ENCODE measurements around the gene CPM. TPM values are rescaled to one million over a fixed set of nuclear protein-coding genes. Genes with fewer than 3 reads are reported as not detected.

CPM gene
- polyA plus RNA-seq, 3 donors = 8.4 to 32.4 (median 26.2) TPM

GRCh38 chr12:68924546-68924945 is 8.4 kb downstream of the CPM start:
- intact Hi-C loops (cut with micrococcal nuclease) = no loop called here
- TF ChIP-seq CTCF (IDR thresholded peaks at IDR 0.05) = no peak
- Histone ChIP-seq H3K9ac (ENCODE audit: insufficient read depth, low read length, poor library complexity, severe bottlenecking) (no peak overlapping the region), H3K27ac (ENCODE audit: low read depth in 1 of 2, low read length in 2 of 2) (no peak overlapping the region), H2AFZ (ENCODE audit: insufficient read depth, low read depth, low read length, poor library complexity, severe bottlenecking) (no peak overlapping the region), H3K4me2 (replicated peaks; ENCODE audit: extremely low read depth, low read length, poor library complexity, severe bottlenecking) (no peak overlapping the region), H3K4me3 (replicated peaks in 1 of 3; ENCODE audit: low read depth in 2 of 3, low read length in 3 of 3) (no peak overlapping the region), H4K20me1 (ENCODE audit: insufficient read depth, low read length) (no peaks in the 10 kb centered on the region), H3K9me3 (replicated peaks in 1 of 2; ENCODE audit: control insufficient read depth in 1 of 2, insufficient read depth in 1 of 2, low read length in 2 of 2) (no peaks in the 10 kb centered on the region), H3K4me1 (ENCODE audit: control insufficient read depth in 1 of 2, insufficient read depth in 2 of 2, low read length in 2 of 2) (no peaks in the 10 kb centered on the region), H3K27me3 (ENCODE audit: control insufficient read depth in 2 of 2, insufficient read depth in 2 of 2, low read length in 2 of 2) (no peaks in the 10 kb centered on the region), H3K79me2 (ENCODE audit: insufficient read depth, low read length) (peaks cover 17% of the 10 kb centered on the region), H3K36me3 (replicated peaks in 1 of 2; ENCODE audit: control insufficient read depth in 1 of 2, insufficient read depth in 2 of 2, low read length in 2 of 2) (no peaks in the 10 kb centered on the region)
- no peak for DNase-seq
- Mint-ChIP-seq H3K4me3 (no peak overlapping the region), H3K27me3 (ENCODE audit: low read depth in 3 of 3) (peaks cover 0 to 1% (median 0%) of the 10 kb centered on the region in 3 donors), H3K4me1 (no peaks in the 10 kb centered on the region), H3K9me3 (peaks cover 0 to 6% (median 2%) of the 10 kb centered on the region in 7 donors), H3K36me3 (peaks cover 27 to 28% of the 10 kb centered on the region in 2 donors), H3K27ac (no peak overlapping the region)
- WGBS (ENCODE audit: insufficient coverage) = no CpG with 5 or more reads among the region's 4 CpGs

DNA sequence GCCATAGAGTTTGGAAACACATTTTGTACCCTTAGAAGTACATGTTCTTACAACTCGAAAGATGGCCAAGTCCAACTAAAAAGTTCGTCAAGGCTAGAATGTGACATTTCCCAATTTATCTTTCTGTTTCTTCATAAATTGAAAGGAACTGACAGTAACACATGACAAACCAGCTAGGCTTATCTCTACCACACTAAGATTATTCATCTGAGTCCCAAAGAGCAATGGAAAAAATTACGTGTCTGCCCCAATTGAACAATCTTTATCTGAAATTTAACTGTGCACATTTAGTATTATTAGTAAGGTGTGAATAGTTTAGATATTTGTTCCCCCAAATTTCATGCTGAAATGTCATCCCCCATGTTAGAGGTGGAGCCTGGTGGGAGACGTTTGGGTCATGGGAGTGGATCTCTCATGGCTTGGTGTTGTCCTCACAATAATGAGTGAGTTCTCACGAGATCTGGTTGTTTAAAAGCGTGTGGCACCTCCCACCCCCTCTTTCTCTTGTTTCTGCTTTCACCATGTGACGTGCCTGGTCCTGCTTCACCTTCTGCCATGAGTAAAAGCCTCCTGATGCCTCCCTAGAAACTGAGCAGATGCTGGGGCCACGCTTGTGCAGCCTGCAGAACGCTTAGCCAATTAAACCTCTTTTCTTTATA is 13.3 kb downstream of the CPM start:
- Mint-ChIP-seq H3K36me3 (peaks cover 20% of the 10 kb centered on the region in 2 donors), H3K27me3 (ENCODE audit: low read depth in 3 of 3) (peaks cover 0 to 1% (median 0%) of the 10 kb centered on the region in 3 donors), H3K4me3 (no peak overlapping the region), H3K27ac (peak overlapping the region in 1 of 7 donors; percentile 8), H3K9me3 (peaks cover 0 to 2% (median 0%) of the 10 kb centered on the region in 7 donors), H3K4me1 (peaks cover 7% of the 10 kb centered on the region)
- H2AFZ ChIP-seq (ENCODE audit: insufficient read depth, low read depth, low read length, poor library complexity, severe bottlenecking) = no peak overlapping the region
- H3K27me3 ChIP-seq (ENCODE audit: control insufficient read depth in 2 of 2, insufficient read depth in 2 of 2, low read length in 2 of 2) = no peaks in the 10 kb centered on the region
- intact Hi-C loops (cut with micrococcal nuclease) = no loop called here
- H3K36me3 ChIP-seq (replicated peaks in 1 of 2; ENCODE audit: control insufficient read depth in 1 of 2, insufficient read depth in 2 of 2, low read length in 2 of 2) = no peaks in the 10 kb centered on the region
- no peak overlapping the region for H3K27ac ChIP-seq (ENCODE audit: low read depth in 1 of 2, low read length in 2 of 2)
- no peak overlapping the region for H3K4me2 ChIP-seq (replicated peaks; ENCODE audit: extremely low read depth, low read length, poor library complexity, severe bottlenecking)
- no peaks in the 10 kb centered on the region for H3K9me3 ChIP-seq (replicated peaks in 1 of 2; ENCODE audit: control insufficient read depth in 1 of 2, insufficient read depth in 1 of 2, low read length in 2 of 2)
- 97% methylated on average over 4 of the region's 9 CpGs for WGBS (ENCODE audit: insufficient coverage)
- no peaks in the 10 kb centered on the region for H4K20me1 ChIP-seq (ENCODE audit: insufficient read depth, low read length)
- H3K4me1 ChIP-seq (ENCODE audit: control insufficient read depth in 1 of 2, insufficient read depth in 2 of 2, low read length in 2 of 2) = peaks cover 3 to 4% of the 10 kb centered on the region in 2 donors
- no peak overlapping the region for H3K9ac ChIP-seq (ENCODE audit: insufficient read depth, low read length, poor library complexity, severe bottlenecking)
- no peak for TF ChIP-seq CTCF (IDR thresholded peaks at IDR 0.05)
- H3K4me3 ChIP-seq (replicated peaks in 1 of 3; ENCODE audit: low read depth in 2 of 3, low read length in 3 of 3) = no peak overlapping the region
- no peak for DNase-seq
- peaks cover 16% of the 10 kb centered on the region for H3K79me2 ChIP-seq (ENCODE audit: insufficient read depth, low read length)
